GM12874 (cell line): Measurements from ENCODE around the gene MTHFSD.

Experiments used
- TF ChIP-seq, protein P1 (sequence below): IDR thresholded peaks from 2 replicates; pipeline ENCODE4 v1.5.1; 2011; ENCODE audit warnings: low read depth, mild to moderate bottlenecking, control low read depth, low read length, moderate library complexity; ENCODE audit not compliant: insufficient read depth

The MTHFSD gene

DNA sequence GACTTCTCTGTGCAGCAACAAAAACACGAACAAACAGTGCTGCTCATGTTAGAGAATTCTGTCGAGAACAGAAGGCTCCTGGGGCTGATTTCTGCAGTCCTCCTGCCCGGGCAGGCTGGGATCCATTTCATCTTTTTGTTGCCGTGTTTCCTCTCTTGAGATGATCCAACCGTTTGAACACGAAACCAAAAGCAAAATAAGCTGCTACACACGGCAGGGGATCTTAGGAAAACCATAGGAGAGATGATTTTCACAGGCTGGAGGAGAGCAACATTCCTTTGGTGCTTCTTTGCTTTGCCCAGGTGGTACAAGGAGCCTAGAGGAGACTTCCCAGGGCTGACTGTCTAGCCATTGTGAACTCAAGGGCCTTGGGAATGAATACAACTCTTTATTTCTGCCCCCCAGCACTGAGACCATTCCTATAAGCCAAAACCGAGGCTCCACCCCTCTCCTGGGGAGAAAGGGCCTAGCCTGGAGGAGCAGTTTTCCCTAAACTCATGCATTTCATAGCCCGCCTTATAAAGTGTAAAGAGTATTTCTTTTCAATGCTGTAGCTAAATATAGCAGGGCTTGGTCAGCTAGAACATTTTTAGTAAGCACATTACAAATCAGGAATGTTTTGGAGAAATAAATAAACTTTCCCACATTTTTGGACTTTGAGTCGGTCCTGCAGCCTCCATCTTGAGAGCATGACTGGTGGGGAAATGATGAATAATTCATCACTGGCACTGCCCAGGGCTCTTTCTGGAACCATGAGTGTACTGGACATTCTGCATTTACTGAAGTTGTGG, 31.0 kb upstream of the MTHFSD start:
- TF ChIP-seq, protein P1, sequence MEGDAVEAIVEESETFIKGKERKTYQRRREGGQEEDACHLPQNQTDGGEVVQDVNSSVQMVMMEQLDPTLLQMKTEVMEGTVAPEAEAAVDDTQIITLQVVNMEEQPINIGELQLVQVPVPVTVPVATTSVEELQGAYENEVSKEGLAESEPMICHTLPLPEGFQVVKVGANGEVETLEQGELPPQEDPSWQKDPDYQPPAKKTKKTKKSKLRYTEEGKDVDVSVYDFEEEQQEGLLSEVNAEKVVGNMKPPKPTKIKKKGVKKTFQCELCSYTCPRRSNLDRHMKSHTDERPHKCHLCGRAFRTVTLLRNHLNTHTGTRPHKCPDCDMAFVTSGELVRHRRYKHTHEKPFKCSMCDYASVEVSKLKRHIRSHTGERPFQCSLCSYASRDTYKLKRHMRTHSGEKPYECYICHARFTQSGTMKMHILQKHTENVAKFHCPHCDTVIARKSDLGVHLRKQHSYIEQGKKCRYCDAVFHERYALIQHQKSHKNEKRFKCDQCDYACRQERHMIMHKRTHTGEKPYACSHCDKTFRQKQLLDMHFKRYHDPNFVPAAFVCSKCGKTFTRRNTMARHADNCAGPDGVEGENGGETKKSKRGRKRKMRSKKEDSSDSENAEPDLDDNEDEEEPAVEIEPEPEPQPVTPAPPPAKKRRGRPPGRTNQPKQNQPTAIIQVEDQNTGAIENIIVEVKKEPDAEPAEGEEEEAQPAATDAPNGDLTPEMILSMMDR = no peak

DNA sequence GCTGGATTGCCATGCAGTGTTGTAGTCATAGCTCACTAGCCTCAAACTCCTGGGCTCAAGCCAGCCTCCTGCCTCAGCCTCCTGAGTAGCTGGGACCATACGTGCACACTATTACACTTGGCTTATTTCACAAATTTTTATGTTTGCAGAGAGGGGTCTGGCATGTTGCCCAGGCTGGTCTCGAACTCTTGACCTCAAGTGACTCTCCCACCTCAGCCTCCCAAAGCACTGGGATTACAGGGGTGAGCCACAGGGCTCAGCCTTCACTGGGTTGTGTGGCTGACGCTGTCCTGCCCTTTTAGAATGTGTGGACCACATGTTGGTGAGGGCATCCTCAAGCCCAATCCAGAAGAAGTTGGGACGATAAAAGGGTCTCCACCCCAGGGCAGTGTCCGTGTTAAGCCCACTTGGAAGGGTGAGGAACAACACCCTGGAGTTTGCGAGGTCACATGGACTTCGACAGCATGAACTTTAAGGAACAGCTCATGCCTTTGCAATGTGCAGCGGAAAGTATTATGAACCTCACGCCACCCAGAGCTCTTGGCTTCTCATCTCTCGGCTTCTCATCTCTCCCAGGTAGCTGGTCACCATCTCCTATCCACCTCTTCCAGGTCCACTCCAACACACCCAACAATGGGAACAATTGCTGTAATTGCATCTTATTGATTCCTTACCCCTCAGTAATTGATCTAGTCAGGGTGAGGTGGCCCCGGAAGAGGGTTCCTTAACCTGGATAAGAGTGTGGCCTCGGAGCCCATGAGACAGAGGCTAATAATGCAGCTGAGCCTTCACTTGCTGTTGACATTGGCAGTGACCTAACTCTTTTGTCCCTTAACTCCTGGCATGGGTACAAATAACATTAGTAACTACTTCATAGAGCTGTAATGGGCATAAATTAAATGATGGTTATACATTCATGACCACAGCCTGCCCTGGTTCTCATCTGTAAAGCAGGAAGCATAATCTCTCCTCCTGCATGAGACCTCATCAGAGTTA, 30.0 kb upstream of the MTHFSD start:
- TF ChIP-seq, protein P1 = no peak

DNA sequence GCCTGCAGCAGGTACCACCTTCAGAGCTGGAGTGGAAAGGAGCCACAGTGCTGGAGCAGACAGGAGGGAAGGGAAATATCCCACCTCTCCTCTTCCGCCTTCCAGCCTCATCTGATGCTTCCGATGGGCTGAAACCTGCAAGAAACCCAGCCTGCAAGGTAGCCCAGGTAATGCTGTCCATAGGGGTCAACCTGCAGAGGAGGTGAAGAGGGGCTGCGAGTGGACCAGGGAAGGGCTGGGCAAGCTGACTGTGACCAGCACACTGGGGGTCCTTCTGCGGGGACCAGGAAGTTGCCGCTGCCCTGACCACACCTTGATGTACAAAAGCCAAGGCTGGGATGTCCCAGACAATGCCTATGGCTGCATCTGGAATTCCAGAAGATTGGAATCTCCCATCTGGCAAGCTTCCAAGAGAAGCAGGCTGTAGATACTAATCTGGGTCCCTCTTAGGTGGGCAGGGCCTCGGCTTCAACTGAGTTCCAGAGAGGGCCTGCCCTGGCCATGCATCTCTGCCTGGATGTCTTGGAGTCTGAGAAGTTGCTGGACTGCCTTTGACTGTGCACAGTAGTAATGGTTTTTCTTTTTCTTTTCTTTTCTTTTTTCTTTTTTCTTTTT, 29.1 kb upstream of the MTHFSD start:
- TF ChIP-seq, protein P1 = no peak

DNA sequence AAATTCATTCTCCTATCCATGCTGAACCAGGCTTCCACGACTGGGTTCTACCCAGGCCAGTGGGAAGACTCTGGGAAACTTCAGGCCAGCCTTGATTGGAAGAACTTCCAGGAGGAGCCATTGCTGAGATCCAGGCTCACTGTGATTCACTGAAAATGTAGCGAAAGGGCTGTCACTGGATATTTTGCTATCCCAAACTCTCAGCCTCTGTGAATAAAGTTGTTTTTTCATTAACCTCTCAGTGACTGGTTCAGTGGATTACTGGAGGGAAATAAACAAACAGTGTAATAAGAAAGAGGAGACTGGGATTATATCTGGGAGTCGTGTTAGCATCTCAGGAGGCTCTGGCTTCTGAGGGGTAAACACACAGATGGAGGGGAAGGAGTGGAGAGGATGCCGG, 26.4 kb upstream of the MTHFSD start:
- TF ChIP-seq, protein P1 = no peak

DNA sequence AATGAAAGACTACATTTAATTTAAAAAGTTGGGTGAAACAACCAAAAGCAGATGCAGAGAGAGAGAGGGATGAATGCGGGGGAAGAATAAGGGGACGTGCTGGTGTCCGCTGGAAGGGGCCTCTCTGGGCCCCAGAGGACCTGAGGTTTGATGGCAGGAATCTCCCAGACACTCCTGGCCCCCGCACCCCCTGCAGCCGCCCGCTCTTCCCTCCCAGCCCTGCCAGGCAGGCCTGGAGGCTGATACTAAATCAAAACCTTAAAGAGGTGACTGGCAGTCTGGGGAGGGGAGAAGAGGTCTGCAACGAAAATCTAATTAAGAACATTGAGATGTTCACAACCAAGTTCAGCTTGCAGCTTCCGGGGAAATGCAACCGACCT, 25.7 kb upstream of the MTHFSD start:
- TF ChIP-seq, protein P1 = no peak

DNA sequence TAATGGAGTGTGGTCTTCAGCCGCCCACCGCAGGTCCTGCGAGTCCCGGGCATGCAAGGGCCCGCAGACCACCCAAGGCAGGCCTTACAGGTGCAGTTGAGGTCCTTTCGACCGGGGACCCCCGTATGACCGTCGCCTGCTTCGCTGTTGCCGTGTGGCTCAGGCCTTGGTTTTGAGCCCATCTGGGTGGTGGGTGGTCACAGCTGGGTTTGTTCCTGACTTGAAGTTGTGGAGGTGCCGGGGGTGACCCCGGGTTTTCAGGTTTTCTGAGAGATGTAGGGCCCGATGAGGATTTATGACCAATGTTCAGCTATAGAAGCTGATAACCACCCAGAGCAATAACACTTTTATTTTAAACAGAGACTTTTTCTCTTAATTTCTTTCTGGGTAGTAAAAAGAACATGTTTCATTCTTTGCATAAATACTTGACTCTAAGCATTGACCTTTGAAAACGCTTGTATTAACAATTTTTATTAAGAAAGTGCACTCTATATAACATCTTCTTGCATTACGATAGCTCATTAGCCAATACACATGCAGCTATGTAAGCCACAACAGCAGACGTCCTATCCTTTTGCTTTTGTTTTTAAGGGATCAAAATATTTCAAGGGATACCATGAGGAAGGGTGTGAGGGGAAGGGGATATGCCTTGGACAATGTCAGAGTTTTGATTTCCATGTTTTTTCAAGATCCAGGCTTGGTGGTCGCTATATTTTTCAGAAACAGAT, 25.2 kb upstream of the MTHFSD start:
- TF ChIP-seq, protein P1 = no peak
